HuH-7 (cell line): Measurements from ENCODE around the gene SPECC1.
"Not testable (repeated sequence)": the region's sequence is repeated elsewhere in the genome, so short reads cannot be mapped to it uniquely, and the experiment has no call there.

Experiments
- DNase-seq: peaks from one replicate; pipeline ENCODE4 v3.0.0; 2011; ENCODE audit warnings: low spot score

SPECC1 gene

DNA sequence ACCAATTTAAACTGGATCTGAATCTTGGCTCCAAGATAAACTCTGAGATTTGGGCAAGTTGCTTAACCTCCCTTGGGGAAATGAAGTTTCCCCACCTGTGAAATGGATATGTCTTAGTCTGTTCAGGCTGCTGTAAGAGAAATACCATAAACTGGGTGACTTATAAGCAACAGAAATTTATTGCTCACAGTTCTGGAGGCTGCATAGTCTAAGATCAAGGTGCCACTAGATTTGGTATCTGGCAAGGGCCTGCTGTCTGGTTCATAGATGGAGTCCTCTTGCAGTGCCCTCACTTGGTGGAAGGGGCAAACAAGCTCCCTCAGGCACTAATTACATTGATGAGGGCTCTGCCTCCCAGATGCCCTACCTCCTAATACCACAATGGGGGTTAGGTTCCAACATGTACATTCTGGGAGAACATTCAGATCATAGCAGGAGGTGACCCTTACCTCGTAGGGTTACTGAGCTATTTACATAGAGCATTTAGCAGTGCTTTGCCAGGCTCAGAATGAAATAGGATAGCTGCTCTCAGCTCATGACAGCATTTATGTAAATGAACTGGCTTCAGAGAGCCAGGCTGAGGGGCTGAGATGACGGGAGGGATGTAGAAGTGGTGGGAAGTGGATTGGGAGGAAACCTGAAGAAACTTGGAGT lies 83.9 kb downstream of the SPECC1 start:
- no peak for DNase-seq

- DNase-seq: no peak
Measured at GRCh38 chr17:20094777-20095176, 85.6 kb downstream of the SPECC1 start.

GRCh38 chr17:20095336-20096080 lies 86.3 kb downstream of the SPECC1 start:
- peak; percentile 32 for DNase-seq

GRCh38 chr17:20096430-20096829 lies 87.3 kb downstream of the SPECC1 start:
- DNase-seq: no peak

DNA sequence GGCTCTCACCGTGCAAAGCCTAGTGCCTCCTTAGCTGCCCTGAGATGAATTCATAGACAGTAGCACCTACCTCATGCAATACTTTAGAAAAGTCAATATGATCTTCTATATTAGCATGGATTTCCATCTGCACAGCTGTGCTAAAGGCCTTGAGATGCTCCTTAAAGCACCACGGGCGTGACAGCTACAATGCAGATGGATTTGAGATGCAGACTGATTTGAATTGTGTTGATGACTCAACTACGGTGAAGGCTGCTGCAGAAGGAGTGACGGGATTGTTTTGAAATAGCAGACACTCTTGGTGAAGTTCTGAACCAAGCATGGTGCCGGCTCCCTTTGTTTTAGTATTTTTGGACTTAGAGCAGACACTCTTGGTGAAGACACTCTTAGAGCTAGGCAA lies 88.2 kb downstream of the SPECC1 start:
- no peak for DNase-seq

DNA sequence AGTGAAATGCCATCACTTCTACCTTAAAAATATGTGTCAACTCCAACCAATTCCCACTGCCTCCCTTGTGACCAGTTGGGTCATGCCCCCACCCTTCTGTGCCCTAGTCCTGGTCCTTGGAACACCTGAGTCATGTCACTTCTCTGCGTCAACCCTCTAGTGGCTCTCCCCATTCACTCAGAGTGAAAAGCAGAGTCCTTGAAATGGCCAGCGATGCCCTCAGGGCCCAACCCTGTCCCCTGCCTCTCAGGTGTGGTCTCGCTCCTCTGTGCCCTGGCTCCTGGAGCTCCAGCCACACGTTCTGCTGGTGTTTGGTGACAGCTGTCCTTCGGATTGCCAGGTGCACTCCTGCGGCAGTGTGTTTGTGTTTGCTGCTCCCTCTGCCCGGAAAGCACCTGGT lies 89.2 kb downstream of the SPECC1 start:
- DNase-seq: no peak

DNA sequence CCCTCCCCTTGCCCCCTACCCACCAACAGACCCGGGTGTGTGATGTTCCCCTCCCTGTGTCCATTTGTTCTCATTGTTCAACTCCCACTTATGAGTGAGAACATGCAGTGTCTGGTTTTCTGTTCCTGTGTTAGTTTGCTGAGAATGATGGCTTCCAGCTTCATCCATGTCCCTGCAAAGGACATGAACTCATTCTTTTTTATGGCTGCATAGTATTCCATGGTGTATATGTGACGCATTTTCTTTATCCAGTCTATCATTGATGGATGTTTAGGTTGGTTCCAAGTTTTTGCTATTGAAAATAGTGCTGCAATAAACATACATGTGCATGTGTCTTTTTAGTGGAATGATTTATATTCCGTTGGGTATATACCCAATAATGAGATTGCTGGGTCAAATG lies 91.6 kb downstream of the SPECC1 start:
- not testable (repeated sequence) for DNase-seq

GRCh38 chr17:20103454-20104446 lies 94.6 kb downstream of the SPECC1 start:
- DNase-seq: no peak

DNA sequence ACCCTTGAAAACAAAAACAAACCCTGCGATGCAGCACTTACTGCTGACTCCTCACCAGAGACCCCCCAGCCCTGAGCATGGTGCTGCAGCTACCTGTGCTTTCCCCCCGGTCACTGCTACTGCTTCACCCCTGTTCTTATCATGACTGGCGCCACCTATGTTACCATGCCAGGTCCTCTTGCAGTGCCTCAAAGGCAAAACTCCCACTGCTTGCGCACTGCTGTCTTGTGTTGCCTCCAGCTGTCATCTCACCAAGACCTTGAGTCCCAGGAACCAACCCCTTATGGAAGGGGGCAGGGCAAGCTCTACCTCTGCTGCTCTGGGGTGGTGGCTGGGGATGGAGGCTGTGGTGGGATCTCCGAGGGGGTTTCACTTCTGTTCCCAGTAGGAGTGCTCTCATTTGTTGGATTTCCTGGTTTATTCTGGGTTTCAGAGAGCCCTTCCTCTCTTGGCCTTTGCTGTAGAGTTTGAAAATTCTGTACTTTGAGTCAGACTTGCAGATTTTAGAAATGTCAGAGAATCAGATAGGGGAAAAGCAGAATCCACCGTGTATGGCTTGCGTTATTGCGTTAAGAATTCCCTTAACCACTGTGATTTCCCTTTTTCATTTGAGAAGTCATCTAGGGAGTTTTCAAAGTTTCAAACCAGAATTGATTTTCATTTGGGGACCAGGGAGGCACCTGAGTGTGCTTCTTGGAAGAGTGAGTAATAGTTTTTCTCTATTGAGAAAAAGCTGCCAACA lies 96.6 kb downstream of the SPECC1 start:
- DNase-seq: no peak

DNA sequence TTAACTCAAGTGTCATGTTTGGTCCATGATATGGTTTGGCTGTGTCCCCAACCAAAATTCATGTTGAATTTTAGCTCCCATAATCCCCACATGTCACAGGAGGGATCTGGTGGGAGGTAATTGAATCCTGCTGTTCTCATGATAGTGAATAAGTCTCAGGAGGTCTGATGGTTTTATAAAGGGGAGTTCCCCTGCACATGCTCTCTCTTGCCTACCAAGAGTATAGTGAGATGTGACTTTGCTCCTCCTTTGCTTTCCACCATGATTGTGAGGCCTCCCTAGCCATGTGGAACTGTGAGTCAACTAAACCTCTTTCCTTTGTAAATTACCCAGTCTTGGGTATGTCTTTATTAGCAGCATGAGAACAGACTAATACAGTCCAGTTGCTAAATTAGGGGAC lies 97.3 kb downstream of the SPECC1 start:
- not testable (repeated sequence) for DNase-seq

- no peak for DNase-seq
Measured at GRCh38 chr17:20109076-20109475, 99.9 kb downstream of the SPECC1 start.

DNA sequence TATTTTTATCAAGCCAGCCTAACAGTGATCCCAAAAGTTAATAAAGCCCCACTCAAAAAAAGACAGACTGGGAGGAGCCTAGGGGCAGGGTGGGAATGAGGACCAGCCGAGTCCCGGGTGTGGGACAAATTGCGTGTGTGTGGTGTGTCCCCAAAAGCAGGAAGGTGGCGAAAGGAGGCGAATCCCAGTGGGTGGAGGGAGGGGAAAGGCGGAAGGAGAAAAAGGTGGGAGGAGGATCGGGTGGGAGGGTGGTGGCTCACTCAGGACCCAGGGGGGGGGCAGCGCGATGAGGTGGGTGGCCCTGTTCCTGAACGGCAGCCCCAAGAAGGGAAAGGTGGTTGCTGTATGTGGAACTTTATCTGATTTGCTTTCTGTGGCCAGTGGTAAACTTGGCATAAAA lies 102.4 kb downstream of the SPECC1 start:
- no peak for DNase-seq

GRCh38 chr17:20114466-20114865 lies 105.3 kb downstream of the SPECC1 start:
- no peak for DNase-seq

GRCh38 chr17:20116683-20117309 lies 107.6 kb downstream of the SPECC1 start:
- DNase-seq: peak; percentile 27

DNA sequence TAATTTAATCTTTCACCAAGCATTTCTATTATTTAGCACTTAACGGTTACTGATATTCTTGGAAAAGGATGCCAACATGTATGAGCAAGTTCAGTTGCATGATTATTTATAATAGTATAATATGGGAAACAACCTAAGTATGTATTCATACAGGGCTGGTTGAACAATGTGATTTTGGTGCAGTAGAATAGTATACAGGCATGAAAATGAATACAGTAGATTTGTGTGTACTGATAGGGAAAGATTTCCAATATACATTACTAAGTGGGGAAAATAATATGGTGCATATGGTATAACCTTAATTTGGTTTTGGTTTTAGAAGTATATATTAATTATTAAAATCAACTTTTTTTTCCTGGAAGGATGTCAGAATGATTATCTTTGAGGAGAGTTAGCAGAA lies 109.1 kb downstream of the SPECC1 start:
- no peak for DNase-seq

DNA sequence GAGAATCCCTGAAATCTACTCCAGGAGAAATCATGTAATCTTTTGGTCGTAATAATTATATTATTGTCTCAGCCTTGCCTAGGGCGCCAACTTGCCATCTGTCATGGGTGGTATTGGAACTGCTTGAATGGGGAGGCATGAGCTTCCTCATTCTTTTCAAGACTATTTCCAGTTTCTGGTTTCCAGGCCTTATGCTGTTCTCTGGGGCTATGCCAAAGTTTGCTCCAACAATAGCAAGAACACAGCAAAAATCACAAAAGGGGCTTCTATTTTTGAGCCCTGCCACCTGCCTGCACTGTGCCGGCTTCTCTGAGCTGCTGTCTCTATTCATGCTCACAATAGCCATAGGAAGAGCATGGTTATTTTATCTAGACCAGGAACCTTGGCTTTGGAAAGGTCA lies 111.7 kb downstream of the SPECC1 start:
- DNase-seq: no peak

DNA sequence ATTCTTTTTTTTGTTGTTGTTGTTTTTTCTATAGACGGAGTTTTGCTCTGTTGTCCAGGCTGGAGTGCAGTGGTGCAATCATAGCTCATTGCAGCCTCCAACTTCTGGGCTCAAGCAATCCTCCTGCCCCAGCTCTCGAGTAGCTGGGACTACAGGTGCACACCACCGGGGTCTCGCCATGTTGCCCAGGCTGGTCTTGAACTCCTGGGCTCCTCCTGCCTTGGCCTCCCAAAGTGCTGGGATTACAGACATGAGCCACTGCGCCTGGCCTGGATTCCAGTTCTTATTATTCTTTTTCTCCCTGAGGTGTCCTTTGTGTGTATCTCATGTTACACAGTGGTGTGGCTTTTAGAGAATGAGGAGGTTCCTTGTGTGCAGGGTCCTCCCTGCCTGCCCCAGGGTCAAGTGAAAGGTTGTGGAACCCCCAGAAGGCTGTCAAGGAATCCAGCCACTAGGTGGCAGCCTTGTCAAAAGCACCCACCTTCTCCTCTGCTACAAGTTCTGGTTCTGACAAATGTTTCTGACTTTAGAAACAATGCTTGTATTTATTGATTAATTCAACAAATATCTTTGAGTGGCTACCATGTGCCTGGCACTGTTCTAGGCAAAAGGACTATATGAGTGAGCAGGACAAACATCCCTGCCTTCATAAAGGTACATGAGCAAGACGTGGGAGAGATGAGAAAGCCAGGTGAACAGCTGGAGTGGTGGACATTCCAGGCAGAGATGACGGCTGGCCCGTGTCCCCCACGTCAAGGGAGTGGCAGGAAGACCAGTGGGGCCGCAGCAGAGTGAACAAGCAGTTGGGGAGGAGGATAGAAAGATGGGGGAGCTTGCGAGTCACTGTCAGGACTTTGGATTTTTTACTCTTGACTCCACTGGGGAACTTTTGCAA lies 112.4 kb downstream of the SPECC1 start:
- peak; percentile 39 for DNase-seq

GRCh38 chr17:20122254-20122879 lies 113.2 kb downstream of the SPECC1 start:
- DNase-seq: no peak

GRCh38 chr17:20123209-20123608 lies 114.0 kb downstream of the SPECC1 start:
- DNase-seq: no peak

DNA sequence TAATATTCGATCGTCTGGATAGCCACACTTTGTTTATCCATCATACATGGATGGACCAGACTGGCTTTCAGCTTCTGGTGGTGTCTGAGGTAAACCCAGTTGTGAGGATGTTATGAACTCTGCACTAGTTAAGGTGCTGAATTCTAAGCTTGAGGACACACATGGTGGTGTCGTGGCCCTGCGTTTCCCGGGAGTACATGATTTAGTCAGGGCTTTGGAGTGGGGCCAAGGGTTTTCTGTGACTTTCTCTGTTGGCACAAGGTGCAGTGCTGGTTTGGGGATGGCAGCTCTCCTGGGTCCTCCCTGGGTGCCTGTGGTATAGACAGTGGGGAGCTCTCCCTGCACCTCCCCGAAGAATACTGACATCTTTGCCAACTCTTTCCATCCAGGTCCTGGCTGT lies 116.6 kb downstream of the SPECC1 start:
- DNase-seq: no peak
